Measurements from ENCODE around the gene SCAMP4. TPM values are rescaled to one million over a fixed set of nuclear protein-coding genes. Genes with fewer than 3 reads are reported as not detected.
A peak's percentile ranks its signal among the peaks of the same experiment; 100 is the strongest.

SCAMP4 gene
- total RNA-seq, 3 donors from 2014 or later = 41.4 to 66.6 (median 44.6) TPM

- Histone ChIP-seq H3K9me3 (no peaks in the 10 kb centered on the region), H3K27ac (peak overlapping the region; percentile 81 to 93), H3K4me1 (peaks cover 13 to 18% of the 10 kb centered on the region in 2 donors), H3K27me3 (no peaks in the 10 kb centered on the region), H3K4me3 (peak overlapping the region in 1 of 3 donors; percentile 30), H3K36me3 (no peaks in the 10 kb centered on the region)
- DNase-seq (ENCODE audit: low spot score in 2 of 2) = no peak
- no peak for TF ChIP-seq CTCF (IDR thresholded peaks at IDR 0.05)
- TF ChIP-seq POLR2A (IDR thresholded peaks at IDR 0.05) = no peak
- no peak for TF ChIP-seq POLR2AphosphoS5 (IDR thresholded peaks at IDR 0.05)
- intact Hi-C loops (cut with DNase I; ENCODE audit: low total_unique reads) = loop anchor here (10.0 kb wide), 1 partner anchor 185 kb away; the partner anchor contains the start of genes IZUMO4 and MOB3A
Measured at GRCh38 chr19:1909761-1910080, 4.5 kb downstream of the SCAMP4 start.

DNA sequence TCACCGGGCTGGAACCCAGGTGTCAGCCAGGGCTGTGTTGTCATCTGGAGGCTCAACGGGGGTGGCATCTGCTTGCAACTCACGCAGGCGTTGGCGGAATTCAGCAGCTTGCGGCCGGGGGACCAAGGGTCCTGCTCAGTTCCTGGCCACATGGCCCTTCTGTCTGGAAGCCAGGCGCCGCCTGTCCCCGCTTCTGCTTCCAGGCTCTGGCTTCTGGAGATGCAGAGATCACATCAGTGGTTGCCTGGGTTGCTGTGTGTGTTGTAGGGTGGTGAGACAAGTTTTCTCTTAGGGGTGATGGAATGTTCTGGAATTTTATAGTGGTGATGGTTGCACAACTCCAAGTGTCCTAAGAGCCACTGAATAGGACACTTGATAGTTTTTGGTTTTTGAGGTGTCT is 5.0 kb downstream of the SCAMP4 start:
- no peak for DNase-seq (ENCODE audit: low spot score in 2 of 2)
- TF ChIP-seq POLR2A (IDR thresholded peaks at IDR 0.05) (no peak), POLR2AphosphoS5 (IDR thresholded peaks at IDR 0.05) (no peak), CTCF (IDR thresholded peaks at IDR 0.05) (no peak)
- H3K27me3 ChIP-seq = no peaks in the 10 kb centered on the region
- H3K27ac ChIP-seq = peak overlapping the region; percentile 81 to 93
- intact Hi-C loops (cut with DNase I; ENCODE audit: low total_unique reads) = no loop called here
- no peaks in the 10 kb centered on the region for H3K36me3 ChIP-seq
- H3K4me3 ChIP-seq = peak overlapping the region in 1 of 3 donors; percentile 30
- peaks cover 13 to 18% of the 10 kb centered on the region in 2 donors for H3K4me1 ChIP-seq
- no peaks in the 10 kb centered on the region for H3K9me3 ChIP-seq

GRCh38 chr19:1911098-1911497 is 5.9 kb downstream of the SCAMP4 start:
- Histone ChIP-seq H3K27me3 (no peaks in the 10 kb centered on the region), H3K27ac (no peak overlapping the region), H3K9me3 (no peaks in the 10 kb centered on the region), H3K4me3 (no peak overlapping the region), H3K36me3 (no peaks in the 10 kb centered on the region), H3K4me1 (peaks cover 9 to 15% of the 10 kb centered on the region in 2 donors)
- DNase-seq (ENCODE audit: low spot score in 2 of 2) = no peak
- intact Hi-C loops (cut with DNase I; ENCODE audit: low total_unique reads) = no loop called here
- TF ChIP-seq POLR2AphosphoS5 (IDR thresholded peaks at IDR 0.05) (no peak), CTCF (IDR thresholded peaks at IDR 0.05) (no peak), POLR2A (IDR thresholded peaks at IDR 0.05) (no peak)

DNA sequence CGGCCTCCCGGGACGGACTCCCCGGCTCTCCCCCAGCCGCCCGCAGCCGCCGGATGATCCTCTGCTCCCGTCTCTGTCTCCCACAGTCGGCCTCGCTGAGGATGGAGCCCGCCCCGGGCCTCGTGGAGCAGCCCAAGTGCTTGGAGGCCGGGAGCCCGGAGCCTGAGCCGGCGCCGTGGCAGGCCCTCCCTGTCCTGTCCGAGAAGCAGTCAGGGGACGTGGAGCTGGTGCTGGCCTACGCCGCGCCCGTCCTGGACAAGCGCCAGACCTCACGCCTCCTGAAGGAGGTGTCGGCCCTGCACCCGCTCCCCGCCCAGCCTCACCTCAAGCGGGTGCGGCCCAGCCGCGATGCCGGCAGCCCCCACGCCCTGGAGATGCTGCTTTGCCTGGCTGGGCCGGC is 6.8 kb downstream of the SCAMP4 start:
- no peak for TF ChIP-seq POLR2AphosphoS5 (IDR thresholded peaks at IDR 0.05)
- no peak for TF ChIP-seq POLR2A (IDR thresholded peaks at IDR 0.05)
- TF ChIP-seq CTCF (IDR thresholded peaks at IDR 0.05) = no peak
- H3K36me3 ChIP-seq = no peaks in the 10 kb centered on the region
- peaks cover 7 to 14% of the 10 kb centered on the region in 2 donors for H3K4me1 ChIP-seq
- no peaks in the 10 kb centered on the region for H3K27me3 ChIP-seq
- intact Hi-C loops (cut with DNase I; ENCODE audit: low total_unique reads) = no loop called here
- no peak overlapping the region for H3K27ac ChIP-seq
- H3K4me3 ChIP-seq = no peak overlapping the region
- H3K9me3 ChIP-seq = no peaks in the 10 kb centered on the region
- no peak for DNase-seq (ENCODE audit: low spot score in 2 of 2)

- peaks cover 7 to 14% of the 10 kb centered on the region in 2 donors for H3K4me1 ChIP-seq
- TF ChIP-seq POLR2A (IDR thresholded peaks at IDR 0.05) = no peak
- TF ChIP-seq CTCF (IDR thresholded peaks at IDR 0.05) = no peak
- TF ChIP-seq POLR2AphosphoS5 (IDR thresholded peaks at IDR 0.05) = no peak
- H3K27ac ChIP-seq = peak overlapping the region in 1 of 2 donors; percentile 2
- no peaks in the 10 kb centered on the region for H3K36me3 ChIP-seq
- no peaks in the 10 kb centered on the region for H3K9me3 ChIP-seq
- no peaks in the 10 kb centered on the region for H3K27me3 ChIP-seq
- H3K4me3 ChIP-seq = no peak overlapping the region
- intact Hi-C loops (cut with DNase I; ENCODE audit: low total_unique reads) = no loop called here
- no peak for DNase-seq (ENCODE audit: low spot score in 2 of 2)
Measured at GRCh38 chr19:1912760-1913505, 7.7 kb downstream of the SCAMP4 start.
